HuH-7.5 (cell line): Measurements from ENCODE around the gene MAVS.

ENCODE experiments used
- DNase-seq: peaks from one replicate; pipeline ENCODE4 v3.0.0; 2011; ENCODE audit warnings: low spot score

Gene MAVS

DNA sequence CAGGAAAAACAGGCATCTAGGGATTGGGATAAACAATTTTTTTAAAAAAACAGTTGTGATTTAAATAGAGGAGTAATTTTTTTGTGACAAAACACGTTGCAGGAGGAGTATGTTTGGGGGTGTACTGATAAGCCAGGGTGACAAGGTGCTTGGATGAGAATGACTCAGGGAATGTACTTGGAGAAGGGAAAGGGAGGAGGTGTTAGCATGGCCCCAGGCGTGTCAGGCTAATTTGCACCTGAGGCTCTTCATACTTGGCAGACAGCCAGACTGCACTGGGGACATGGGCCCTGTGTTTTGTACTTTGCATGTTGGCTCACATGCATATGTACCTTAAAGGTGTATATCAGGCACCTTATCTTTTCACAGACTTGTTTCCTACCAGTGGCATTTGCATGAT is 65.3 kb downstream of the MAVS start:
- DNase-seq: no peak

DNA sequence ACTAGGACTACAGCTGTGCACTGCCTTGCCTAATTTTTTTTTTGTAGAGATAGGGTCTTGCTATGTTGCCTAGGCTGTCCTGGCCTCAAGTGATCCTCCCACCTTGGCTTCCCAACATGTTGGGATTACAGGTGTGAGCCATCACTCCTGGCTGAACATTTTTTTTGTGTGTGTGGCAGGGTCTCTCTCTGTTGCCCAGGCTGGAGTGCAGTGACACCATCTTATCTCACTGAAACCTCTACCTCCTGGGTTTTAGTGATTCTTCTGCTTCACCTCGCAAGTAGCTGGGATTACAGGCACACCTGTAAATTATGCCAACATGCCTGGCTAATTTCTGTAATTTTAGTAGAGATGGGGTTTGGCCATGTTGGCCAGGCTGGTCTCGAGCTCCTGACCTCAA is 67.8 kb downstream of the MAVS start:
- no peak for DNase-seq

DNA sequence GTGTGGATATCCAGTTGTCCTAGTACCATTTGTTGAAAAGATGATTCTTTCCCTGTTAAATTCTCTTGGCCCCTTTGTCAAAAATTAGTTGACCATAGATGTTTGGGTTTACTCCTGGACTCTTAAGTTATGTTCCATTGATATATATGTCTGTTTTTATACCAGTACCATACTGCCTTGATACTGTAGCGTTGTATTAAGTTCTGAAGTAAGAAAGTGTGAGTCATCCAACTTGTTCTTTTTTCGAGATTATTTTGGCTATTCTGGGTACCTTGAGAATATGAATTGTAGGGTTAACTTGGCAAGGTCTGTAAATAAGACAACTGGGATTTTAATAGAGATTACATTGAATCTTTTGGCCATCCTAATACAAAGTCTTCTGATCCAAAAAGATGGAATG is 69.1 kb downstream of the MAVS start:
- no peak for DNase-seq

DNA sequence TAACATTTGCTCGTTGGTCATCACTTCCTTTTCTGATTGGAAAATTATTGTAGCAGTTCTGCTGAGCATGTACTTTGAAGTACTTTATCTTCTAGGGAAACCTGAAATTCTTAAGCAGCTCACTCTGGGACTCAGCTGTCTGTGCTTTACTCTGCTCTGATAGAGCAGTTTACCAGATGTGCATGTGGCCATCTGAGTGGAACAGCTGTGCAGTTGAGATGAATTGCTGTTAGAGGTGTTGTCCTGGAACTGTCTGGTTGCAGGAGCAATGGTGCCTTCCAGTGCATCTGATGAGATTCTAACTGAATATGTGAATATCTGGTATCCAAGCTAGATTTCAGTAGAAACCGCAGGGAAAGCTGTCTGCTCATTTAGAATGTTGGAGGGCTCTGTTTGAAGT is 69.7 kb downstream of the MAVS start:
- DNase-seq: no peak

DNA sequence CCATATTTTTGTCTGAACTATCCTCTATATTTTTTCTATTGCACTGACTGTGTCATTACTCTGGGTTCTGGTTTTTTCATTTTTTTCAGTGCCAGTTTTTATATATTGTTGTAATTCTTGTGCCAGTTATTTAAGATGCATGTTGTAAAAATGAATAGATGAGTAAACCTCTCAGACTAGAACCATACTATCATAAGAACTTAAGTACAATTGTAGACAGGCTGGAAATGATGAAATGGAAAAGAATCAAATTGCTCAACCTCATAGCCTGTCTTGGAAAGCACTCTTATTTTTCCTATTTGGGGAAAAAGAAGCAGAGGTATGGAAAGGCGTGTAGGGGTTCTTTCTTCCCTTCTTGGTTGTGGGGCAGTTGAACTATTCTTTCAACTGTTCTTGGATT is 72.7 kb downstream of the MAVS start:
- no peak for DNase-seq

DNA sequence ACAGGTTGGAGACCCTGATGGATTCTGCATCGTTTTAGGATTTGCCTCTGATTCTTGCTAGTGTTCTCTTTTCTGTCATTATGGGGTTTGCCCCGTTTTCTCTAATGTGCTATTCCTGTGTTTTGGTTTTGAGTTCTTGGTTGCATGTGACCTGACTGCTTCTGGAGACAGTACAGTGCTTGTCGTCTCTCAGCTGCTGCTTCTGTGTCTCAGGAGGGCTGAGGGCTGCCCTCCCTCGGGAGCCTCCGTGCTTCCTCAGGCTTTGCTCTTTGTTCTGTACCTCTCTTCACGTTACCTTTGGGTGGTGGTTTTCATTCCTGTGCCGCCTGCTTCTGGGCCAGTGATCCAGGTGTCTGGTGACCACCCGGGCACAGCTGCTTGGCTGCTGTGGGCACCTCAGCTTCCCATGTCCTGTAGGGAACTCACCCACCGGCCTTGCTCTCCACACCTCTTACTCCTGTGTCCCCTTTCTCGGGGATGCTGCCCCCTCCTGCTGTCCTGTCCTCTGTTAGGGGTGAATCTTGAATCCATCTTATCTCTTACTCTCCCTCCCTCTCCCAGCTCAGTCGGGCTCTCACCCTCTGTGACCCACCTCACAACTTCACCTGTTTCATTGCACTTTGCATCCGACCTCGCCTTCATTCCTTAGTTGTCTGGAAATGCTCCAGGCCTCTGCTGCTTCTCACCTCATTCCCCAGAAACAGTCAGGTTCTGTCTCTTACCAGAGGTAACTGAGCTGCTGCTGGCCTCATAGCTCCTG is 75.8 kb downstream of the MAVS start:
- DNase-seq: no peak

DNA sequence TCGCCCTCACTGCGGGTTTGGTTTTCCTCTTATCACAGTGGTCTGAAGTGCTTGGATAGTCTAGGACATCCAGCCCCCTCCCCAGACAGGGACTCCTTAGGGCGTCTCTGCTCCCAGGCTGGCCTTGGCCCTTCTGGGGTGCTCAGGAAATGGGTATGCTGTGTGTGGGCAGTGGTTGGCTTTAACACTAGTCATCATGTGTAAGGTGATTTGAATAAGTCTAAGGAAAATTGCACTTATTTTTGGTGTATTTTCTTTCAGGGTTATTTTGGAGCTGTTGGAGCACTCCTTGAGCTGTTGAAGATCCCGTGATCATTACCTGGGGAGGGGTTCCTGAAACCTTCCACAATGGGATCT is 76.3 kb downstream of the MAVS start:
- no peak for DNase-seq

DNA sequence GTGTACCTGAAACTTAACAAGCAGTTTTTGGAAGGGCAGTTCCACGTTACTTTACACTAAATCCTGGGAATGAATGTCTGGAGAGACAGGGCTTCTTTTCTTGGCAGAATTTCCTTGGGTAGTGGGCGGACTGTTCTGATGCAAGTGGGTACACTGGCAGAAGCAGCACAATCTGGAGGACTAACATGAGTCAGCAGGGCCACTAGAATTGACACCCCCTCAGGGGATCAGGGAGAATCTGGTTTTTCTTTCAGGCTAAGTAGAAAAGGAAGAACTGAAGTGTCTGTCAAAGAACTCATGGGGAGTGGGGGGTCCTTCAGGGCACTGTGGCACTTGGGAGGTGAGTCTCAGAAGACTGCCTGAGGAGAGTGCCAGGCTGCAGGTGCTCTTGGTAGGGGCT is 77.2 kb downstream of the MAVS start:
- DNase-seq: no peak

DNA sequence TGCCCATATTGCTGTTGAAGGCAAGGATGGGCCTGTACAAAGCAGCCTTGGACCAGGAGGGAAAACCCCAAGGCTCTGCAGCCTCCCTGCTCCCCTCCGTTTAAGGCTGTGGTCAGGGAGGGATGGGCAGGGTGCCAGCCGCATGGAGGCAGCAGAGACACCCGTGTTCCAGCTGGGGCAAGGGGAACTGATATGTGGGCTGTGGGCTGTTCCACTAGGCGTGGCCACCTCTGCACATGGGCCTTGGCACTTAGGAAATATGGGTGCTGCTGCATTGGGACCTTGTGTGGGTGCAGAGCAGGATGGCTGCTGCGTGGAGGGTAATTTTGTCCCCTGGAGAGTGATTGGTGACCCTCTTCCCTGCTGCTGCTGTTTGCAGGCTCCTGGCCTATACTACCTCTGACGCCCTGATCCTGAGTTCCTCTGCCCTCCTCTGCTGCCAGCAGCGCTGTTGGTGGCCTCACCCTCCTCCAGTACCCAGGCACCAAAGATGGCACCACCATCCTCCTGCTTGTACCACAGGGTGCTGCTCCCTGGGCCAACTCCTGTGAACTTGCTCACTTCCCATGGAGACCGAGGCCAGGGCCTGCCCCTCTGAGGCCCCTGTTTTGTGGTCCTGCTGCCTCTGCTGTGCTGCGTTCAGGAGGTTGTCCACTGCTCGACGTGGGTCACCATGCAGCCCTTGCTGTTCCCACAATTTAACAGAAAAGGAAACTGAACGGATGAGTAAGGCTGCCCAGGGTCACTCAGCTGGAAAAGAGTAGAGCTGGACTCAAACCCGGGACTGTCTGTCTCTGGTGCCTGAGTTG is 77.9 kb downstream of the MAVS start:
- DNase-seq: no peak

DNA sequence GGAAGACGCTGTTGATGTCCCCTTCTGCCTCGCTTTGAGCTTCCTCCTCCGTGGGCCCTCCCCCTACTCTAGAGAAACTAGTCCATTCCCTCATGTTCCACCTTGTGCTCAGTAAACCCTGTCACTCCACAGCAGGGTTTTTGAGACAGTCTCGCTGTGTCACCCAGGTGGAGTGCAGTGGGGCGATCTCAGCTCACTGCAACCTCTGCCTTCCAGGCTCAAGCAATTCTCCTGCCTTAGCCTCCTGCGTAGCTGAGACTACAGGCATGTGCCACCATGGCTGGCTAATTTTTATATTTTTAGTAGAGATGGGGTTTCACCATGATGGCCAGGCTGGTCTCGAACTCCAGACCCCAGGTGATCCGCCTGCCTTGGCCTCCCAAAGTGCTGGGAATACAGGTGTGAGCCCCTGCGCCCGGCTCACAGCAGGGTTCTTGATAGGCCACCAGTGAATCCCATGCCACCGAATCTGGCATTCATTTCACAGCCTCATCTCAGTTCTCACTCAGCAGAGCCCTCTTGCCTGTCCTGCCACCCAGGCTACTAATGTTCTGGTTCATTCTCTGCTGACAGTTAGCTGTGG is 78.6 kb downstream of the MAVS start:
- no peak for DNase-seq
